K562 (cell line): ENCODE measurements around the gene UNC5B. TPM values are rescaled to one million over a fixed set of nuclear protein-coding genes. Genes with fewer than 3 reads are reported as not detected.

Experiments
- CAMTA2 ChIP-seq: fragments of 250-450 bp; sonication (Bioruptor Pico); conservative IDR thresholded peaks from 2 replicates; pipeline ENCODE4 v1.5.1; 2022
- GABPB2 ChIP-seq: fragments of 250-450 bp; sonication (Bioruptor Pico); conservative IDR thresholded peaks from 2 replicates; pipeline ENCODE4 v1.5.1; 2021; ENCODE audit warnings: mild to moderate bottlenecking
- NCOA4 ChIP-seq: fragments of 450-650 bp; IDR thresholded peaks from 2 replicates; pipeline ENCODE4 v1.6.1; 2018; ENCODE audit warnings: mild to moderate bottlenecking; ENCODE audit not compliant: partially characterized antibody
- NFIC ChIP-seq: fragments of 450-650 bp; IDR thresholded peaks from 2 replicates; pipeline ENCODE4 v1.6.1; 2017; ENCODE audit warnings: mild to moderate bottlenecking, inconsistent platforms
- TARDBP ChIP-seq: fragments of 450-650 bp; IDR thresholded peaks from 2 replicates; pipeline ENCODE4 v1.6.1; 2016
- ZBTB40 ChIP-seq, 2 experiments: fragments of 450-650 bp in 1 of 2; sonication (generic) in 1 of 2; formaldehyde crosslinking in 1 of 2; IDR thresholded peaks; 2 replicates each; pipeline versions ENCODE4 v1.7.1 to v1.9.0; 2016 to 2022; ENCODE audit warnings: inconsistent platforms in 1 of 2, mild to moderate bottlenecking in 1 of 2, missing genetic modification reagents in 1 of 2
- ZNF609 ChIP-seq: sonication (generic); formaldehyde crosslinking; IDR thresholded peaks from 2 replicates; pipeline ENCODE4 v1.8.1; 2023; ENCODE audit warnings: missing genetic modification reagents, mild to moderate bottlenecking, borderline replicate concordance
- polyA plus RNA-seq, 8 experiments: library from polyadenylated mRNA; depleted of rRNA in 4 of 8; stranded (reverse) in 5 of 8; unstranded in 3 of 8; fragments of >200 nt; fragmentation: Nextera tagmentation in 2 of 8; fragmentation: Illumina TruSeq in 1 of 8; extraction: Ambion mirVana in 2 of 8; extraction: Trizol in 1 of 8; gene quantifications; 2 replicates each; pipeline versions ENCODE4 v1.2.1 to v1.2.3, GENCODE V29; 2011 to 2014; ENCODE audit warnings: inconsistent platforms in 1 of 8, missing spikeins in 1 of 8
- total RNA-seq, 7 experiments: library from RNA; depleted of rRNA in 6 of 7; stranded (reverse); fragments of >200 nt in 6 of 7; fragmentation: Illumina TruSeq in 2 of 7; extraction: Trizol in 2 of 7; gene quantifications; 2 replicates each; pipeline versions ENCODE4 v1.2.1 to v1.2.3, GENCODE V29; 2011 to 2021; ENCODE audit warnings: low replicate concordance in 1 of 7
- TF ChIP-seq, protein P1 (sequence below): fragments of 250-450 bp; sonication (Bioruptor Pico); IDR thresholded peaks from 2 replicates; pipeline ENCODE4 v1.4.0; 2020
- TF ChIP-seq, protein P2 (sequence below): sonication (generic); formaldehyde crosslinking; IDR thresholded peaks from 2 replicates; pipeline ENCODE4 v1.9.0; 2022; ENCODE audit warnings: mild to moderate bottlenecking, missing genetic modification reagents

Gene UNC5B
- total and polyA plus RNA-seq, 9 of the 15 experiments (the other 6 are each of a cell fraction or from before 2014, with no cell fraction given): 0.10 to 8.4 (median 2.1) TPM

DNA sequence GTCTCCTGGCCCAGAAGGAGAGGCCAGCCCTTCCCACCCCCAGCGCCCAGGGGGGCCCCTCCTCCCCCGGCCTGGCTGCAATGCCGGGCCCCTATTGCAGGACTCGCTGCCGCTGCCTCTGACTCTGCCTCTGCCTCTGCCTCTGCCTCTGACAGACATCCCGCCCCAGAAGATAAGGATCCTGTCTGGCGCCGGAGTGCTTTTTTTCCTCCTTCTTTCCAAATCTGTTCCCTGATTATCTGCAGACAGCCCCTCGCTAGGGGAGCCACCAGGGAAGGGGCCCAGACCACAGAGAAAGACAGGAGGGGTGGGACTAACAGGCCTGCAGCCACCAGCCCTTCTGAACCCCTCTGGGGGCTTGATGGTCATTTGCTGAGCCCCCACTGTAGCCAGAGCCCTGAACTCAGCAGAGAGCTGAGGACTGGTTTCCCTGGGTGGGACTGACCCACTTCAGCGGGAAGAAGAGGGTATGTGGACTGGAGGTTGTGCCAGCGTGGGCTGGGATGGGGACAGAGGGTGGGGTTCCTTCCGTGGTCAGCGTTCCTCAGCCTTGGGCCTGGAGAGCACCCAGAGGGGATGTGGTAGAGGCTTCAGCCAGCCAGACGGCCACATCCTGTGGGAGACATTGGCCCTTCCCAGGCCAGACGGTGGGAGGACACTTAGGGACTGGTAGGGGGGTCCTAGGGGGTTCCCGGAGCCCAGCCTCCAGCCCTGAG is 22.8 kb downstream of the UNC5B start (continued):
- TF ChIP-seq ZNF609 (CRISPR knock-in tag) (no peak), TARDBP (no peak), NFIC (no peak), ZBTB40 (IDR thresholded peaks at IDR 0.05) (no peak), ZBTB40 (CRISPR knock-in tag; IDR thresholded peaks at IDR 0.05) (no peak), NCOA4 (no peak), GABPB2 (no peak), CAMTA2 (CRISPR knock-in tag) (no peak)
- TF ChIP-seq, protein P1, sequence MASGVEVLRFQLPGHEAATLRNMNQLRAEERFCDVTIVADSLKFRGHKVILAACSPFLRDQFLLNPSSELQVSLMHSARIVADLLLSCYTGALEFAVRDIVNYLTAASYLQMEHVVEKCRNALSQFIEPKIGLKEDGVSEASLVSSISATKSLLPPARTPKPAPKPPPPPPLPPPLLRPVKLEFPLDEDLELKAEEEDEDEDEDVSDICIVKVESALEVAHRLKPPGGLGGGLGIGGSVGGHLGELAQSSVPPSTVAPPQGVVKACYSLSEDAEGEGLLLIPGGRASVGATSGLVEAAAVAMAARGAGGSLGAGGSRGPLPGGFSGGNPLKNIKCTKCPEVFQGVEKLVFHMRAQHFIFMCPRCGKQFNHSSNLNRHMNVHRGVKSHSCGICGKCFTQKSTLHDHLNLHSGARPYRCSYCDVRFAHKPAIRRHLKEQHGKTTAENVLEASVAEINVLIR: no peak
- TF ChIP-seq, protein P2, sequence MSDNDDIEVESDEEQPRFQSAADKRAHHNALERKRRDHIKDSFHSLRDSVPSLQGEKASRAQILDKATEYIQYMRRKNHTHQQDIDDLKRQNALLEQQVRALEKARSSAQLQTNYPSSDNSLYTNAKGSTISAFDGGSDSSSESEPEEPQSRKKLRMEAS (CRISPR knock-in tag): no peak
